ENCODE data around the gene TAF1A. TPM values are rescaled to one million over a fixed set of nuclear protein-coding genes. Genes with fewer than 3 reads are reported as not detected.

Gene TAF1A
- total RNA-seq, 1 experiment from 2014 or later = 12.9 TPM

DNA sequence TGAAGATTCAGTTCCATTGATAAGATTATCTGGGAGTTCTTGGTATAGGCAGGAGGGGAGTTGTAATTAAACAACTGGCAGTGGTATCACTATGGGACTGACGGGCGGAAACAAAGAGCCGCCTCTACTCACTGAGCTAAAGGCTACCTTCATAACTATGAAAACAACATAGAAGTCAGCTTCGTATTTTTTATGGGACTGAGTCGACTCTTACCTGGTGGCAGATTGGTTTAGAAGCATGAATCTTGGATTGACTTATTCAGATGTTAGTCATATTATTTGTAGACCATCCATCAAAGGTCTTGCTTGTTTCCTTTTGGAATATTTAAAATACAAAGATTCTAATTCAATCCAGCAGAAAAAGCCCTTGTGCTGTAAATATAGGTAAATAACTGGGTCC, 35.6 kb downstream of the TAF1A start:
- CTCF ChIA-PET = no interaction called here
- Mint-ChIP-seq H3K36me3 (peaks cover 15% of the 10 kb centered on the region), H3K27ac (no peak overlapping the region), H3K27me3 (ENCODE audit: low read depth) (no peaks in the 10 kb centered on the region), H3K4me3 (no peak overlapping the region), H3K9me3 (no peaks in the 10 kb centered on the region), H3K4me1 (no peaks in the 10 kb centered on the region)
- TF ChIP-seq, protein P1, sequence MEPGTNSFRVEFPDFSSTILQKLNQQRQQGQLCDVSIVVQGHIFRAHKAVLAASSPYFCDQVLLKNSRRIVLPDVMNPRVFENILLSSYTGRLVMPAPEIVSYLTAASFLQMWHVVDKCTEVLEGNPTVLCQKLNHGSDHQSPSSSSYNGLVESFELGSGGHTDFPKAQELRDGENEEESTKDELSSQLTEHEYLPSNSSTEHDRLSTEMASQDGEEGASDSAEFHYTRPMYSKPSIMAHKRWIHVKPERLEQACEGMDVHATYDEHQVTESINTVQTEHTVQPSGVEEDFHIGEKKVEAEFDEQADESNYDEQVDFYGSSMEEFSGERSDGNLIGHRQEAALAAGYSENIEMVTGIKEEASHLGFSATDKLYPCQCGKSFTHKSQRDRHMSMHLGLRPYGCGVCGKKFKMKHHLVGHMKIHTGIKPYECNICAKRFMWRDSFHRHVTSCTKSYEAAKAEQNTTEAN (CRISPR knock-in tag; IDR thresholded peaks at IDR 0.05) = no peak
- no peak for TF ChIP-seq ERG (CRISPR knock-in tag; IDR thresholded peaks at IDR 0.05)
- TF ChIP-seq ZNF232 (CRISPR knock-in tag; IDR thresholded peaks at IDR 0.05) = no peak
- no peak for TF ChIP-seq CDX4 (CRISPR knock-in tag; IDR thresholded peaks at IDR 0.05; ENCODE audit: borderline replicate concordance)
- TF ChIP-seq MAX (CRISPR knock-in tag; IDR thresholded peaks at IDR 0.05) = no peak
- no peak for TF ChIP-seq EMX1 (CRISPR knock-in tag; IDR thresholded peaks at IDR 0.05)
- no peak for TF ChIP-seq ZNF423 (CRISPR knock-in tag; IDR thresholded peaks at IDR 0.05)
- no peak for TF ChIP-seq E2F1 (CRISPR knock-in tag; IDR thresholded peaks at IDR 0.05)
- TF ChIP-seq ZNF317 (CRISPR knock-in tag; IDR thresholded peaks at IDR 0.05; ENCODE audit: borderline replicate concordance, low read depth) = no peak
- no peak for DNase-seq (ENCODE audit: low spot score)
- no peak for ATAC-seq
- POLR2A ChIA-PET = no interaction called here

DNA sequence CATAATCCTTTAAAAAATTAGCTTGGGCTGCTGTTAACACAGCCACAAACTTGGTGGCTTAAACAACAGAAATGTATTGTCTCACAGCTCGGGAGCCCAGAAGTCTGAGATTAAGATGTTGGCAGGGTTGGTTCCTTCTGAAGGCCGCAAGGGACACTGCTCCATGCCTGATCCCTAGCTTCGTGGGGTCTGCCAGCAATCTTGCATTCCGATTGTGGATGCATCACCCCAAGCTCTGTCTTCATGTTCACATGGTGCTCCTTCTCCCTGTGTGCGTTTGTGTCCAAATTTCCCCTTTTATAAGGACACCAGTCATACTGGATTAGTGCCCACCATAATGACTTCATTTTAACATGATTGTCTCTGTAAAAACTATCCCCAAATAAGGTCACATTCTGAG, 36.9 kb downstream of the TAF1A start:
- Mint-ChIP-seq H3K9me3 (no peaks in the 10 kb centered on the region), H3K27ac (no peak overlapping the region), H3K4me3 (no peak overlapping the region), H3K36me3 (peaks cover 12% of the 10 kb centered on the region), H3K4me1 (0 out of 2 replicates have a peak, but pooled peaks cover 3% of the 10 kb centered on the region), H3K27me3 (ENCODE audit: low read depth) (no peaks in the 10 kb centered on the region)
- TF ChIP-seq ZNF281 (CRISPR knock-in tag; IDR thresholded peaks at IDR 0.05) = no peak
- no peak for TF ChIP-seq NR3C1 (CRISPR knock-in tag; conservative IDR thresholded peaks at IDR 0.05; ENCODE audit: low read depth)
- TF ChIP-seq IRF1 (CRISPR knock-in tag; IDR thresholded peaks at IDR 0.05) = no peak
- TF ChIP-seq CREM (CRISPR knock-in tag; IDR thresholded peaks at IDR 0.05) = no peak
- TF ChIP-seq, protein P2, sequence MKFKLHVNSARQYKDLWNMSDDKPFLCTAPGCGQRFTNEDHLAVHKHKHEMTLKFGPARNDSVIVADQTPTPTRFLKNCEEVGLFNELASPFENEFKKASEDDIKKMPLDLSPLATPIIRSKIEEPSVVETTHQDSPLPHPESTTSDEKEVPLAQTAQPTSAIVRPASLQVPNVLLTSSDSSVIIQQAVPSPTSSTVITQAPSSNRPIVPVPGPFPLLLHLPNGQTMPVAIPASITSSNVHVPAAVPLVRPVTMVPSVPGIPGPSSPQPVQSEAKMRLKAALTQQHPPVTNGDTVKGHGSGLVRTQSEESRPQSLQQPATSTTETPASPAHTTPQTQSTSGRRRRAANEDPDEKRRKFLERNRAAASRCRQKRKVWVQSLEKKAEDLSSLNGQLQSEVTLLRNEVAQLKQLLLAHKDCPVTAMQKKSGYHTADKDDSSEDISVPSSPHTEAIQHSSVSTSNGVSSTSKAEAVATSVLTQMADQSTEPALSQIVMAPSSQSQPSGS (CRISPR knock-in tag; IDR thresholded peaks at IDR 0.05; ENCODE audit: borderline replicate concordance, low read depth) = no peak
- TF ChIP-seq, protein P1 (CRISPR knock-in tag; IDR thresholded peaks at IDR 0.05) = no peak
- TF ChIP-seq ZNF512 (CRISPR knock-in tag; IDR thresholded peaks at IDR 0.05; ENCODE audit: borderline replicate concordance) = no peak
- TF ChIP-seq NR1H2 (CRISPR knock-in tag; IDR thresholded peaks at IDR 0.05) = no peak
- no peak for TF ChIP-seq ZMAT4 (CRISPR knock-in tag; IDR thresholded peaks at IDR 0.05)
- no peak for TF ChIP-seq TCF7 (CRISPR knock-in tag; IDR thresholded peaks at IDR 0.05; ENCODE audit: low read depth)
- no peak for TF ChIP-seq CREB1 (CRISPR knock-in tag; IDR thresholded peaks at IDR 0.05)
- TF ChIP-seq ELF4 (CRISPR knock-in tag; IDR thresholded peaks at IDR 0.05; ENCODE audit: low read depth) = no peak
- ATAC-seq (no peak), DNase-seq (ENCODE audit: low spot score) (no peak)
- ChIA-PET POLR2A (no interaction called here), CTCF (no interaction called here)

Data from WTC11 (cell line).